Progenitor cell of endocrine pancreas (in vitro differentiated cells): ENCODE measurements around the gene CACNG8. TPM values are rescaled to one million over a fixed set of nuclear protein-coding genes. Genes with fewer than 3 reads are reported as not detected.

Experiments
- DNase-seq: peaks from one replicate; pipeline ENCODE4 v3.0.0; 2021; ENCODE audit warnings: low spot score; ENCODE audit not compliant: unreplicated experiment
- H3K27ac Mint-ChIP-seq: 2 replicates; pipeline ENCODE4 v1.8.0; 2021; ENCODE audit warnings: mild to moderate bottlenecking, moderate library complexity, mixed read lengths
- H3K27me3 Mint-ChIP-seq: 2 replicates; pipeline ENCODE4 v1.8.0; 2021; ENCODE audit warnings: mixed read lengths
- H3K36me3 Mint-ChIP-seq: 2 replicates; pipeline ENCODE4 v1.8.0; 2022; ENCODE audit warnings: mixed read lengths; ENCODE audit not compliant: insufficient read depth
- H3K4me1 Mint-ChIP-seq: 2 replicates; pipeline ENCODE4 v1.8.0; 2021; ENCODE audit warnings: low read depth, mixed read lengths
- H3K4me3 Mint-ChIP-seq: 2 replicates; pipeline ENCODE4 v1.8.0; 2021; ENCODE audit warnings: low read depth, mild to moderate bottlenecking, moderate library complexity, mixed read lengths
- H3K9me3 Mint-ChIP-seq: 2 replicates; pipeline ENCODE4 v1.8.0; 2021; ENCODE audit warnings: low read depth, mixed read lengths
- long read RNA-seq: library from polyadenylated mRNA; unstranded; transcript quantifications from one replicate; pipeline ENCODE4 v2.0.0, GENCODE V29; 2020
- total RNA-seq: library from RNA; stranded (reverse); gene quantifications from 2 replicates; pipeline ENCODE4 v1.2.1, GENCODE V29; 2021
- TF ChIP-seq, protein P1 (sequence below): fragments of 200-600 bp; sonication (generic); IDR thresholded peaks from one replicate; pipeline ENCODE4 v1.5.0; 2021; ENCODE audit warnings: antibody characterized with exemption, mild to moderate bottlenecking; ENCODE audit not compliant: unreplicated experiment

The CACNG8 gene
- 0.36 and 0.40 TPM in 2 replicates for total RNA-seq
- long read RNA-seq, result 0 reads

DNA sequence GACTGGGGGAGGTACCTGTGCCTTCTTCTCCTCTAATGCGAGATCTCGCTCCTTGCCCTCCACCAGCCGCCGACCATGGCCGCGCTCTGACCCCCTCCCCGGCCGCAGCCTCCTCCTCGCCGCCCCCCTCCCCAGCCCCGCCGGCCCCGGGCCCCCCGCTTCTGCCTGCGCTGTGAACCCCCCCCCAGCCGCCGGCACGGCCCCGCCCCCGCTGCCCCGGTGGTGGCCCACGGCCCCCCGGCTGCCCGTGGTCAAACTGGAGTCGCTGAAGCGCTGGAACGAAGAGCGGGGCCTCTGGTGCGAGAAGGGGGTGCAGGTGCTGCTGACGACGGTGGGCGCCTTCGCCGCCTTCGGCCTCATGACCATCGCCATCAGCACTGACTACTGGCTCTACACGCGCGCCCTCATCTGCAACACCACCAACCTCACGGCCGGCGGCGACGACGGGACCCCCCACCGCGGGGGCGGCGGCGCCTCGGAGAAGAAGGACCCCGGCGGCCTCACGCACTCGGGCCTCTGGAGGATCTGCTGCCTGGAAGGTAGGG is at the start of gene CACNG8:
Gene CACNG8 (plus strand): TSS at position 51 of the 545 bp plus-strand sequence.
- Mint-ChIP-seq H3K9me3 (no peaks in the 10 kb centered on the region), H3K4me3 (no peak within 1 kb of the TSS), H3K4me1 (no peaks in the 10 kb centered on the region)

DNA sequence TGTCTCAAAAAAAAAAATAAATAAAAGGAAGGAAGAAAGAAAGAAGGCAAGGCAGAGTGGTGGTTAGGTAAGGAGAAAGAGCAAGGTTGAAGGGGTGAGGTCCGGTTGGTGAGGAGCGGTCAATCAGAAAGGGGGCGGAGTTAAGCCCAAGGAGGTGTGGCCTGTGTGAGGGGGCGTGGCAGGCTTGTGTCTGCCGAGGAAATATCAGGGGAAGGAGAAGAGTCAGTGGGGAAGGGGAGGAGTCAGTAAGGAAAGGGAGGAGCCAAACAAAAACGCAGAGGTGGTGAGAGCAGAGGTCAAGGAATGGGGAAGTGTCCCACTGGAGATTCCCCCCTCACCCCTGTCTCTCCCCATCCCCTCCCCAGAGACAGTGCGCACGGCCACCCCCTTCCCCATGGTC is 47.7 kb upstream of the CACNG8 start:
- Mint-ChIP-seq H3K4me1 (no peaks in the 10 kb centered on the region), H3K4me3 (no peak overlapping the region), H3K27ac (no peak overlapping the region), H3K36me3 (no peaks in the 10 kb centered on the region), H3K9me3 (no peaks in the 10 kb centered on the region), H3K27me3 (peaks cover 56% of the 10 kb centered on the region)
- TF ChIP-seq, protein P1, sequence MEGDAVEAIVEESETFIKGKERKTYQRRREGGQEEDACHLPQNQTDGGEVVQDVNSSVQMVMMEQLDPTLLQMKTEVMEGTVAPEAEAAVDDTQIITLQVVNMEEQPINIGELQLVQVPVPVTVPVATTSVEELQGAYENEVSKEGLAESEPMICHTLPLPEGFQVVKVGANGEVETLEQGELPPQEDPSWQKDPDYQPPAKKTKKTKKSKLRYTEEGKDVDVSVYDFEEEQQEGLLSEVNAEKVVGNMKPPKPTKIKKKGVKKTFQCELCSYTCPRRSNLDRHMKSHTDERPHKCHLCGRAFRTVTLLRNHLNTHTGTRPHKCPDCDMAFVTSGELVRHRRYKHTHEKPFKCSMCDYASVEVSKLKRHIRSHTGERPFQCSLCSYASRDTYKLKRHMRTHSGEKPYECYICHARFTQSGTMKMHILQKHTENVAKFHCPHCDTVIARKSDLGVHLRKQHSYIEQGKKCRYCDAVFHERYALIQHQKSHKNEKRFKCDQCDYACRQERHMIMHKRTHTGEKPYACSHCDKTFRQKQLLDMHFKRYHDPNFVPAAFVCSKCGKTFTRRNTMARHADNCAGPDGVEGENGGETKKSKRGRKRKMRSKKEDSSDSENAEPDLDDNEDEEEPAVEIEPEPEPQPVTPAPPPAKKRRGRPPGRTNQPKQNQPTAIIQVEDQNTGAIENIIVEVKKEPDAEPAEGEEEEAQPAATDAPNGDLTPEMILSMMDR, result no peak
- DNase-seq, result no peak

More for the DNA sequence above, at the start of gene CACNG8:
- no peak for DNase-seq
- no peaks in the 10 kb centered on the region for H3K36me3 Mint-ChIP-seq
- TF ChIP-seq, protein P1, result no peak
- no peak within 1 kb of the TSS for H3K27ac Mint-ChIP-seq
- peaks cover 80% of the 10 kb centered on the region for H3K27me3 Mint-ChIP-seq

DNA sequence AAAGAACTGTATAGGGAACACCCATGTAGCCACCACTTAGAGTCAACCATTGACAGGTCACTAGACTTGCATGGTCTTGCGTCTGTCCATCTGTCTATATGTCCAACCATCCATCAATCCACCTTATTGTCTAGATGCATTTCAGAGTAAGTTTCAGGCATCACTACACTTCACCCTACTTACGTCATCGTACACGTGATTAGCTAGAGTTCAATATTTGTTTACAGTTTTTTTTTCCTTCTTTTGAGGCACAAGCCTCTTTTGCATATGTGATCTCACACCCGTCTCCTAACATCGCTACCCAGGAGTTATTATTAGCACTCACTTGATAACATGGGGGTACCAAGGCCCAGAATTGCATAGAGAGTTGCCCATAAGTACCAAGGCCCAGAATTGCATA is 46.7 kb upstream of the CACNG8 start:
- Mint-ChIP-seq H3K27me3 (peaks cover 46% of the 10 kb centered on the region), H3K27ac (no peak overlapping the region), H3K4me3 (no peak overlapping the region), H3K36me3 (no peaks in the 10 kb centered on the region), H3K4me1 (no peaks in the 10 kb centered on the region), H3K9me3 (no peaks in the 10 kb centered on the region)
- TF ChIP-seq, protein P1, result no peak
- DNase-seq, result no peak

DNA sequence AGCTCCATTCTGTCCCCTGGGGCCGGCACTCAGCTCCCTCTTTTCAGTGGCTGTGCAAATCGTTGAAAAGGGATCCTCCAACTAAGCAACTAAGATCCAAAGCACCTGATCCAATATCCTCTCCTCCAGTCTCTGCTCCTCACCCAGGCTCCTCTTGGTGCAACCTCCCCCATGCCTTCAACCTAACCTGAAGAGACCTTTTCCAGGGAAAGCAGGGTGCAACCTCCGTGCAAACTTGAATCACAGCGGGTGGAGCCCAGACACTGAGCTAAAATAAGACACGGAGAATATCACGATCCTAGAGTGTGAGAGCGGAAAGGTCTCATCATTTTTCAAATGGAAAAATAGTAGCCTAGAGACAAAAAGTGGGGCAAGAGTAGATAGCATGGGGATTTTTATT is 45.4 kb upstream of the CACNG8 start:
- no peak for DNase-seq
- Mint-ChIP-seq H3K4me3 (no peak overlapping the region), H3K36me3 (no peaks in the 10 kb centered on the region), H3K9me3 (no peaks in the 10 kb centered on the region), H3K4me1 (no peaks in the 10 kb centered on the region), H3K27me3 (peaks cover 32% of the 10 kb centered on the region), H3K27ac (no peak overlapping the region)
- TF ChIP-seq, protein P1, result no peak

DNA sequence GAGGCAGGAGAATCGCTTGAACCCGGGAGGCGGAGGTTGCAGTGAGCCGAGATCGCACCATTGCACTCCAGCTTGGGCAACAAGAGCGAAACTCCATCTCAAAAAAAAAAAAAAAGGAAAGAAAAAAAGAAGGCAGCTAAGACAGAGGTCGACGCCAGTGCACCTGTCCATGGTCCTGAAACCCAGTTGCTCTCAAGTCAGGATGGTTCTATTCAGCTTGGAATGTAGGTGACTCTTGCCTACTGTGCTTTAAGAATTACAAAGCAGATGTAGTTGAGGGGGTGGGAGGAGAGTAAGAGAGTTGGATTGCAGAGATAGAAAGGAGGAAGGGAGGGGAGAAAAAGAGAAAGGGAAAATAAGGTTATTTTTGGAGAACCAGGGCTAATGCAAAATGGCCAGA is 35.0 kb upstream of the CACNG8 start:
- no peak overlapping the region for H3K4me3 Mint-ChIP-seq
- H3K36me3 Mint-ChIP-seq, result no peaks in the 10 kb centered on the region
- H3K27ac Mint-ChIP-seq, result no peak overlapping the region
- H3K4me1 Mint-ChIP-seq, result no peaks in the 10 kb centered on the region
- H3K9me3 Mint-ChIP-seq, result no peaks in the 10 kb centered on the region
- peak; percentile 73 for DNase-seq
- H3K27me3 Mint-ChIP-seq, result peaks cover 15% of the 10 kb centered on the region
- TF ChIP-seq, protein P1, result no peak
